ENCODE data around the gene HSD3B2.

HSD3B2 gene

DNA sequence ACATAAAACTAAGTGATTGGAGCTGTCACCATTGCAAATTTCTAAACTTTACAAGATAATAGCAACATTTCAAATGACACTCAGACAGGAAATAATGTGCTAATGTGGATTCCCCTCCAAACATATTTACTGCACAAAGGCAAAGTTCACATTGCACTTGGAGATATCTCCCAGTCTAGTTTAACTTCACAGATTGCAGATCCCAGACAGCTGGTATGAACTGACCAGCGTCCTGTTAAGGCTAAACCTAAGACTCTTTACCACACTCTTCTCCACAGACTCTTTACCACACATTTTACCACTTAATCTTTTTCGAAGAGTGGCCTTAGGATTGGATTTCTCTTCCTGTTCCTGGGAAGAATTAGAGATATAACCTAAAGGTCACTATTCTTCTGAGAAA is 51.5 kb downstream of the HSD3B2 start:
- DNase-seq: no peak

DNA sequence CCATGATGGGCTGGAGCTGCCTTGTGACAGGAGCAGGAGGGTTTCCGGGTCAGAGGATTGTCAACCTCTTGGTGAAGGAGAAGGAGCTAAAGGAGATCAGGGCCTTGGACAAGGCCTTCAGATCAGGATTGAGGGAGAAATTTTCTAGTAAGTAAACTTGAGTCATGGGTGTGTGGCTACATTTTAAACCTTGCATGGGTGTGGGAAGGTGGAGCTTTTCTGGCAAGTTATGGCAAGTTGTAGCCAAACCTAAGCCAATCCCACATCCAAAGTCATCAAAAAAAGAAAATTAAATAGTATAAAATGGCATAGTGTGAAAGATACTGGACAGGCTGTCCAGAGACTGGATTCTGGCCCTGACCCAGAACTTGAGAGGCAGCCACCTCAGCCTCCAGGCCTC is 52.3 kb downstream of the HSD3B2 start:
- no peak for DNase-seq

DNA sequence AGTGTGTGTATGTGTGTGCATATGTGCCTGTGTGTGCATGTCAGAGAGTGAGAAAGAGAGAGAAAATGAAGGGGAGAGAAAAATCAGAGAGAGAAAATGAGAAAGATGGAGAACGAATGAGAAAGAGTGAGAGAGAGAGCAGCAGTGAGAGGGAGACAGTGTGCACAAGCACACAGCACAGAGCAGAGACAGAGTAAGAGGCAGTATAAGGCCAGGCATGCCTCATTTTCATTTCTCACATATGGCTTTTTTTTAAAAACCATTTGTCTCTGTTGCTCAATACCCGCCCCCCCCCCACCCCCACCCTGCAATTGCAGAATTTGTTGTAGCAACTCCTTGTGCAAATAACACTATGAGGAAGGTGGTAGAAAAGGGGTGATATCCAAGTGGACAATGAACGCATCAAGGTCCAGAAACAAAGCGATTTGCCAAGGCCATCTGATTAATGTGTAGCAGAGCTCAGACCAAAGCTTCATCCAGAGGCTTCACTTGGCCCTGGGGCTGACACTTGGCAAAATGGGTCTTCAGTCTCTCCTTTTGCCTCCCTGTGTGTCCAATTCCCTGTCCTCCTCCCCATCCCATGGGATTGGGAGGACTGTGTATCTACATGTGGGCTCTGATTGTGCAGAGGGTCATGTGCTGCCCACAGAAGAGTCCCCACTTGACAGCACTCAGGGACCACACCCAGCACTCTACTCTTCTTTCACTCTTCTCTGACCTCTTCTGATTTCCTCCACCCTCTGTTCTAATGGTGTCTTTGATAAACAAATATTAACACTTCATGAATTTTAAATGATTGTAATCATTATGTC is 53.1 kb downstream of the HSD3B2 start:
- DNase-seq: no peak

DNA sequence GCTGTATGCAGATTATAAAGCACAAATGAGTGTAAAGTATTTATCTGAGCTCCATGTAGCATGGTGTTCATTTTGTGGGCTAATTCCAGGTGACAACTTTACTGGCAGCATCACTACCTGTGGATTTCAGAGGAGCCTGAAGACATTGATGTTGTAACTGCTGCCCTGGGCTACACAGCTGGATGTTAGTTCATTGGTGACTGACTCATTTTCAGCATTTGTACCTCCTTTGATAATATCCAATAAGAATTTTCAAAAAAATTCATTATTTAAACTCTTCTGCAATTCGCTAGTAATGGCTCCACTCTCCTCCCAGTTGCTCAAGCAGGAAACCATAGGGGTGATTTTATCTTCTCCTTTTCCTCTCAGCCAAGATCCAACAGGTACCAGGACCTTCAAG is 54.8 kb downstream of the HSD3B2 start:
- no peak for DNase-seq

DNA sequence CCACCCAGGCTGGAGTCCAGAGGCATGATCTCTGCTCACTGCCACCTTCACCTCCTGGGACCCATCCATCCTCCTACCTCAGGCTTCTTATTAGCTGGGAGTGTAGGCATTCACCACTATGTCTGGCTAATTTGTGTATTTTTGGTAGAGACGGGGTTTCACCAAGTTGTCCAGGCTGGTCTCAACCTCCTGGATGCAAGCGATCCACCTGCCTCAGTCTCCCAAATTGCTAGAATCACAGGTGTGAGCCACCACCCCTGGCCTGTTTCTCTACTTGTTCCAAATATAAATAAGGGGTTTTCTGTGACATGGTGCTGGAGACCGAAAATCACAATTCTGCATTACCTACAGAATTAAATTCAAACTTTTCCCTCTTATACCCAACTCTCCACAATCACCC is 55.4 kb downstream of the HSD3B2 start:
- DNase-seq: no peak

DNA sequence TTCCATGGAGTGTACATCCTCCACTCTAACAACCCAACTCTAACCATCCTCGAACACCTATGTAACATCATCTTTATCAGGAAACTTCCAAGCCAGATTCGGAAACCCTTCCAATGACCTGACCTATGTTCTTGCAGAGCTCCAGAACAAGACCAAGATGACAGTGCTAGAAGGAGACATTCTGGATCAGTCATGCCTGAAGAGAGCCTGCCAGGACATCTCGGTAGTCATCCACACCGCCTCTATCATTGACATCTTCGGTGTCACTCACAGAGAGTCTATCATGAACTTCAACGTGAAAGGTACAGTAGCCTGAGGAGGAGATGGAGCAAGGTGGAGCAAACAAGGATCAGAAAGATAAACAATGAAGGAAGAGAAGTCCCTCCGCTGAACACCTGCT is 56.0 kb downstream of the HSD3B2 start:
- DNase-seq: no peak

DNA sequence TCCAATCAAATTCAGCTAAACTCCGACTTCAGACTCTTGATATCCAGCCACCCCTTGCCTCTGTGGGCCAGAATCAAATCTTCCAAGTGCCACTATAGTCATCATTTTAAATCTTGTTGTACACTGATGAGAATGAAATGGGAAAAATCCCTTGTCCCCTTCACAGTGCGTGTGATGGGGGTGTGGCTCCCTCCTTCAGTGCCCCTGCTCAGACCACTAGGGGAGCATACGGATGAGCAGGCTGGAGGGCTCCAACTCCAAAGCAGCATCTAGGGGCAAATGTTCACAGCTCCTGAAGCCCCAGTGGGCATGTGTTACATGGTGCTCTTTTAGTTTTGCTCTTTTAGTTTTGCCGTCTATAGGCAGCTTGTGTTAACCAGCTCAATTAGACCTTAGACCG is 56.6 kb downstream of the HSD3B2 start:
- DNase-seq: no peak

DNA sequence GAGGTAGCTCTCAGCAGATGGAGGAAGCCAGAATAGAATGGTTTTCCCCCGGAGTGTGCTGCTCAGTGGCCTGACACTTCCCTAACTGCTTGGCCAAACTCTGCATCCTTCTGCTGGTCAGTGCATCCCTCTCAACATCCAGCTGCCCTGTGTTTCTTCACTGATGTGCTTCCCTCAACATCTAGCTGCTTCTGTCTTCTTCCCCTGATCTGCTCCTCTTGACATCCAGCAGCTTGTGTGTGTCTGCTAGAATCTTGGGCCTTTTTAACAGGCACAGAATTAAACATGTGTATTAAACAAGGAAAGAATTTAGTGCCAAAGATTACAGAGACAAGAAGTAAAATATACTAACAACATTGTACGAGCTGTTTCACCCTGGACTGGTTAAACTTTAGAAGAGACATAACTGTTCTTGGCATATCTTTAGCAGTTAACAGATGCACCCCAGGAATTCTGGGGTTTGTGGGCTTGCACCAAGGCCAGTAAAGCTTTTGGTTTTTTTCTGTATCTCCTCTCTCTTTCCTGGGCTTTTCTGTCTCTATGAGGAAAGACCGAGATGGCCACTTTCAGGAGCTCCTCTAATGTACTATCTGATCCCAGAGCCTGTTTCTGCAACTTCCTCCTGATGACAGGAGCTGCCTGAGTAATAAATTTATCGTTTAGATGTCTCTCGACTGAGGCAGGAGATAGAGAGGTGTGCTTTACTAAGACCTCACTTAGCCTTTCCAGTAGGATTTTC is 57.3 kb downstream of the HSD3B2 start:
- no peak for DNase-seq
